GM12874 (cell line): Measurements from ENCODE around the gene ARFRP1.

Experiments
- CTCF ChIP-seq: IDR thresholded peaks from 2 replicates; pipeline ENCODE4 v1.5.1; 2011; ENCODE audit warnings: low read depth, mild to moderate bottlenecking, control low read depth, low read length, moderate library complexity; ENCODE audit not compliant: insufficient read depth

Gene ARFRP1

GRCh38 chr20:63711085-63711645 lies 3.4 kb upstream of the ARFRP1 start:
- TF ChIP-seq CTCF = no peak

GRCh38 chr20:63709149-63709527 lies 1.4 kb upstream of the ARFRP1 start:
- TF ChIP-seq CTCF = no peak

GRCh38 chr20:63708301-63709148 lies 749 bp upstream of the ARFRP1 start:
- no peak for TF ChIP-seq CTCF

- TF ChIP-seq CTCF = peak; percentile 85
Measured at GRCh38 chr20:63706852-63707557, 771 bp downstream of the ARFRP1 start.

- no peak for TF ChIP-seq CTCF
Measured at GRCh38 chr20:63706027-63706695, 1.6 kb downstream of the ARFRP1 start.

GRCh38 chr20:63705232-63706026 lies 2.3 kb downstream of the ARFRP1 start:
- no peak for TF ChIP-seq CTCF
